ENCODE data around the gene PCK1. TPM values are rescaled to one million over a fixed set of nuclear protein-coding genes. Genes with fewer than 3 reads are reported as not detected.
A peak's percentile ranks its signal among the peaks of the same experiment; 100 is the strongest.

Gene PCK1
- total and polyA plus RNA-seq, 4 donors, result 8.9 to 532 (median 314) TPM

DNA sequence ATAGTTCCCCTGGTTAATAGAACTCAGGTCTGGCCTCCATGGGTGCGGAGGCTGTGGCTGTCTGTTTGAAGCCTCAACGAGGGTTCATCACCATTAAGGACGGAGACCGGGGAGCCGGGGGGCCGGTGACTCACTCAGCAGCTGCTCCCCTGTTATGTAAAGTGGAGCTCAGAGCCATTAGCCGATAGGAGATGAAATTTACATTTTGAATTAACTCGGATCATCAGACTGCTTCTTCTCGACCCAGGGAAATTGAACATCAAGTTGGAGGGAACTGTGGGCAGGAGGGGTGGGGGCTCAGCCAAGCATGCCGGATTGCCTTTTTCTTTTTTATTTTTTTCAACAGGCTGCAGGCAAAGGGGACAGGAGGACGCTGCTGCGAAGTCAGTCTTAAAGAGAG lies 12.3 kb downstream of the PCK1 start:
- Histone ChIP-seq H3K36me3 (ENCODE audit: control insufficient read depth in 4 of 4, insufficient read depth in 3 of 4, low read depth in 1 of 4, low read length in 3 of 4) (no peaks in the 10 kb centered on the region), H3K27me3 (ENCODE audit: control insufficient read depth in 4 of 4, insufficient read depth in 4 of 4, low read length in 3 of 4) (no peaks in the 10 kb centered on the region), H3K27ac (ENCODE audit: low read depth in 1 of 2, low read length in 2 of 2) (no peak overlapping the region), H3K4me3 (ENCODE audit: low read depth in 1 of 3, low read length in 3 of 3) (no peak overlapping the region), H3K9ac (ENCODE audit: low read depth in 1 of 2, low read length in 2 of 2) (no peak overlapping the region), H3K9me3 (ENCODE audit: control insufficient read depth in 4 of 4, low read length in 3 of 4) (no peaks in the 10 kb centered on the region), H3K4me1 (ENCODE audit: control insufficient read depth in 4 of 4, insufficient read depth in 4 of 4, low read length in 3 of 4) (peaks cover 4 to 41% (median 25%) of the 10 kb centered on the region in 4 donors)
- TF ChIP-seq SP1 (IDR thresholded peaks at IDR 0.05) (no peak), EGR1 (IDR thresholded peaks at IDR 0.05; ENCODE audit: low read depth in 2 of 2) (no peak), TAF1 (conservative IDR thresholded peaks at IDR 0.05) (no peak), RXRA (IDR thresholded peaks at IDR 0.05) (no peak), NR2F2 (IDR thresholded peaks at IDR 0.05) (no peak), FOXA2 (IDR thresholded peaks at IDR 0.05) (no peak), YY1 (IDR thresholded peaks at IDR 0.05) (no peak), RAD21 (IDR thresholded peaks at IDR 0.05) (no peak), GABPA (IDR thresholded peaks at IDR 0.05 in 1 of 2, conservative IDR thresholded peaks at IDR 0.05 in 1 of 2) (no peak)
- TF ChIP-seq, protein P1, sequence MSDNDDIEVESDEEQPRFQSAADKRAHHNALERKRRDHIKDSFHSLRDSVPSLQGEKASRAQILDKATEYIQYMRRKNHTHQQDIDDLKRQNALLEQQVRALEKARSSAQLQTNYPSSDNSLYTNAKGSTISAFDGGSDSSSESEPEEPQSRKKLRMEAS (IDR thresholded peaks at IDR 0.05), result no peak
- TF ChIP-seq, protein P2, sequence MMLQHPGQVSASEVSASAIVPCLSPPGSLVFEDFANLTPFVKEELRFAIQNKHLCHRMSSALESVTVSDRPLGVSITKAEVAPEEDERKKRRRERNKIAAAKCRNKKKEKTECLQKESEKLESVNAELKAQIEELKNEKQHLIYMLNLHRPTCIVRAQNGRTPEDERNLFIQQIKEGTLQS (IDR thresholded peaks at IDR 0.05), result no peak
- no peak for DNase-seq (ENCODE audit: low spot score)
- WGBS, result 82% methylated on average over 12 of the region's 12 CpGs

DNA sequence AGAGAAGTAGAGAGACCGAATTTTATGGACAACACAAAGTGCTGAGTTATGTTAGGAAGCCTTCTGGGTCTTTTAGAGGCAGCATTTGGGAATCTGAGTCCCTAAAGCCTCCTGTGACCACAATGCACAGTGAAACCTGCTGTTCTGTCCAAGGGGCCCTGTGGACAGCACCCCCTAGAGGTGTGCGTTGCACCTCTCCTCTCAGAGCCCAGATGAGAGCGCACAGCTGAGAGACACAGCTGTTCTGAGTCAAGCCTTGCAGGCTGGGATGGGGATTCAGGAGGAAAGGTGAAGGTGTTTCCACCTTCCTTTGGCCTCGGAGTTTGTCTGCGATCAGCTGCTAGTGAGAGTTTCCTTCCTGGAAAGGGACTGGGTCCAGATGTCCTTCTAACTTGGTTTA lies 13.0 kb downstream of the PCK1 start:
- Histone ChIP-seq H3K9me3 (ENCODE audit: control insufficient read depth in 4 of 4, low read length in 3 of 4) (no peaks in the 10 kb centered on the region), H3K27me3 (ENCODE audit: control insufficient read depth in 4 of 4, insufficient read depth in 4 of 4, low read length in 3 of 4) (no peaks in the 10 kb centered on the region), H3K4me1 (ENCODE audit: control insufficient read depth in 4 of 4, insufficient read depth in 4 of 4, low read length in 3 of 4) (peaks cover 2 to 41% (median 22%) of the 10 kb centered on the region in 4 donors), H3K27ac (ENCODE audit: low read depth in 1 of 2, low read length in 2 of 2) (no peak overlapping the region), H3K36me3 (ENCODE audit: control insufficient read depth in 4 of 4, insufficient read depth in 3 of 4, low read depth in 1 of 4, low read length in 3 of 4) (no peaks in the 10 kb centered on the region), H3K4me3 (ENCODE audit: low read depth in 1 of 3, low read length in 3 of 3) (no peak overlapping the region), H3K9ac (ENCODE audit: low read depth in 1 of 2, low read length in 2 of 2) (no peak overlapping the region)
- no peak for TF ChIP-seq JUND (IDR thresholded peaks at IDR 0.05)
- peak in 1 of 2 donors; percentile 24 for TF ChIP-seq RAD21 (IDR thresholded peaks at IDR 0.05)
- TF ChIP-seq, protein P3, sequence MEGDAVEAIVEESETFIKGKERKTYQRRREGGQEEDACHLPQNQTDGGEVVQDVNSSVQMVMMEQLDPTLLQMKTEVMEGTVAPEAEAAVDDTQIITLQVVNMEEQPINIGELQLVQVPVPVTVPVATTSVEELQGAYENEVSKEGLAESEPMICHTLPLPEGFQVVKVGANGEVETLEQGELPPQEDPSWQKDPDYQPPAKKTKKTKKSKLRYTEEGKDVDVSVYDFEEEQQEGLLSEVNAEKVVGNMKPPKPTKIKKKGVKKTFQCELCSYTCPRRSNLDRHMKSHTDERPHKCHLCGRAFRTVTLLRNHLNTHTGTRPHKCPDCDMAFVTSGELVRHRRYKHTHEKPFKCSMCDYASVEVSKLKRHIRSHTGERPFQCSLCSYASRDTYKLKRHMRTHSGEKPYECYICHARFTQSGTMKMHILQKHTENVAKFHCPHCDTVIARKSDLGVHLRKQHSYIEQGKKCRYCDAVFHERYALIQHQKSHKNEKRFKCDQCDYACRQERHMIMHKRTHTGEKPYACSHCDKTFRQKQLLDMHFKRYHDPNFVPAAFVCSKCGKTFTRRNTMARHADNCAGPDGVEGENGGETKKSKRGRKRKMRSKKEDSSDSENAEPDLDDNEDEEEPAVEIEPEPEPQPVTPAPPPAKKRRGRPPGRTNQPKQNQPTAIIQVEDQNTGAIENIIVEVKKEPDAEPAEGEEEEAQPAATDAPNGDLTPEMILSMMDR (IDR thresholded peaks at IDR 0.05; ENCODE audit: low read depth, low read length, missing input control), result peak; percentile 15
- no peak for DNase-seq (ENCODE audit: low spot score)
- WGBS, result 75% methylated on average over 5 of the region's 5 CpGs

DNA sequence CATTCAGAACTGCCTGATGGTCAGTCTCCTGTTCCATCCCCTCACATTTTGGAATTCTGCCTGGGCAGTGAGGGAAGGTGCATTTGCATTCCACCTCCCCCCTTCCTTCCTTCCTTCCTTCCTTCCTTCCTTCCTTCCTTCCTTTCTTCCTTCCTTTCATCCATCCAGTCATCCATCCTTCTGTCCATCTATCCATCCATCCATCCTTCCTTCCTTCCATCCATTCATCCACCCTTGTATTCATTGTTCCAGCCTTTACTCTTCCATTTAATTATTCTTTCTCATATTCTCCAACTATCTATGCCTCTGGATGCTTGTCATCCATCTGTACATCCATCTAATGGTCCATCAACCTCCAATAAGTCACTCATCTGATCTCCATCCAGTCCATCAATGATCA lies 14.0 kb downstream of the PCK1 start:
- H3K4me1 ChIP-seq (ENCODE audit: control insufficient read depth in 4 of 4, insufficient read depth in 4 of 4, low read length in 3 of 4), result peaks cover 2 to 30% (median 17%) of the 10 kb centered on the region in 4 donors
- H3K4me3 ChIP-seq (ENCODE audit: low read depth in 1 of 3, low read length in 3 of 3), result no peak overlapping the region
- H3K27ac ChIP-seq (ENCODE audit: low read depth in 1 of 2, low read length in 2 of 2), result no peak overlapping the region
- H3K9me3 ChIP-seq (ENCODE audit: control insufficient read depth in 4 of 4, low read length in 3 of 4), result no peaks in the 10 kb centered on the region
- H3K36me3 ChIP-seq (ENCODE audit: control insufficient read depth in 4 of 4, insufficient read depth in 3 of 4, low read depth in 1 of 4, low read length in 3 of 4), result no peaks in the 10 kb centered on the region
- no peak overlapping the region for H3K9ac ChIP-seq (ENCODE audit: low read depth in 1 of 2, low read length in 2 of 2)
- TF ChIP-seq TAF1 (conservative IDR thresholded peaks at IDR 0.05), result no peak
- TF ChIP-seq YY1 (IDR thresholded peaks at IDR 0.05), result no peak
- no peak for TF ChIP-seq GABPA (IDR thresholded peaks at IDR 0.05 in 1 of 2, conservative IDR thresholded peaks at IDR 0.05 in 1 of 2)
- no peak for TF ChIP-seq HNF4A (conservative IDR thresholded peaks at IDR 0.05)
- TF ChIP-seq, protein P4, sequence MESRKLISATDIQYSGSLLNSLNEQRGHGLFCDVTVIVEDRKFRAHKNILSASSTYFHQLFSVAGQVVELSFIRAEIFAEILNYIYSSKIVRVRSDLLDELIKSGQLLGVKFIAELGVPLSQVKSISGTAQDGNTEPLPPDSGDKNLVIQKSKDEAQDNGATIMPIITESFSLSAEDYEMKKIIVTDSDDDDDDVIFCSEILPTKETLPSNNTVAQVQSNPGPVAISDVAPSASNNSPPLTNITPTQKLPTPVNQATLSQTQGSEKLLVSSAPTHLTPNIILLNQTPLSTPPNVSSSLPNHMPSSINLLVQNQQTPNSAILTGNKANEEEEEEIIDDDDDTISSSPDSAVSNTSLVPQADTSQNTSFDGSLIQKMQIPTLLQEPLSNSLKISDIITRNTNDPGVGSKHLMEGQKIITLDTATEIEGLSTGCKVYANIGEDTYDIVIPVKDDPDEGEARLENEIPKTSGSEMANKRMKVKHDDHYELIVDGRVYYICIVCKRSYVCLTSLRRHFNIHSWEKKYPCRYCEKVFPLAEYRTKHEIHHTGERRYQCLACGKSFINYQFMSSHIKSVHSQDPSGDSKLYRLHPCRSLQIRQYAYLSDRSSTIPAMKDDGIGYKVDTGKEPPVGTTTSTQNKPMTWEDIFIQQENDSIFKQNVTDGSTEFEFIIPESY (IDR thresholded peaks at IDR 0.05), result no peak
- TF ChIP-seq HNF4G (IDR thresholded peaks at IDR 0.05), result no peak
- TF ChIP-seq, protein P5, sequence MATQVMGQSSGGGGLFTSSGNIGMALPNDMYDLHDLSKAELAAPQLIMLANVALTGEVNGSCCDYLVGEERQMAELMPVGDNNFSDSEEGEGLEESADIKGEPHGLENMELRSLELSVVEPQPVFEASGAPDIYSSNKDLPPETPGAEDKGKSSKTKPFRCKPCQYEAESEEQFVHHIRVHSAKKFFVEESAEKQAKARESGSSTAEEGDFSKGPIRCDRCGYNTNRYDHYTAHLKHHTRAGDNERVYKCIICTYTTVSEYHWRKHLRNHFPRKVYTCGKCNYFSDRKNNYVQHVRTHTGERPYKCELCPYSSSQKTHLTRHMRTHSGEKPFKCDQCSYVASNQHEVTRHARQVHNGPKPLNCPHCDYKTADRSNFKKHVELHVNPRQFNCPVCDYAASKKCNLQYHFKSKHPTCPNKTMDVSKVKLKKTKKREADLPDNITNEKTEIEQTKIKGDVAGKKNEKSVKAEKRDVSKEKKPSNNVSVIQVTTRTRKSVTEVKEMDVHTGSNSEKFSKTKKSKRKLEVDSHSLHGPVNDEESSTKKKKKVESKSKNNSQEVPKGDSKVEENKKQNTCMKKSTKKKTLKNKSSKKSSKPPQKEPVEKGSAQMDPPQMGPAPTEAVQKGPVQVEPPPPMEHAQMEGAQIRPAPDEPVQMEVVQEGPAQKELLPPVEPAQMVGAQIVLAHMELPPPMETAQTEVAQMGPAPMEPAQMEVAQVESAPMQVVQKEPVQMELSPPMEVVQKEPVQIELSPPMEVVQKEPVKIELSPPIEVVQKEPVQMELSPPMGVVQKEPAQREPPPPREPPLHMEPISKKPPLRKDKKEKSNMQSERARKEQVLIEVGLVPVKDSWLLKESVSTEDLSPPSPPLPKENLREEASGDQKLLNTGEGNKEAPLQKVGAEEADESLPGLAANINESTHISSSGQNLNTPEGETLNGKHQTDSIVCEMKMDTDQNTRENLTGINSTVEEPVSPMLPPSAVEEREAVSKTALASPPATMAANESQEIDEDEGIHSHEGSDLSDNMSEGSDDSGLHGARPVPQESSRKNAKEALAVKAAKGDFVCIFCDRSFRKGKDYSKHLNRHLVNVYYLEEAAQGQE (IDR thresholded peaks at IDR 0.05), result no peak
- TF ChIP-seq JUND (IDR thresholded peaks at IDR 0.05), result no peak
- no peak for DNase-seq (ENCODE audit: low spot score)
- no peaks in the 10 kb centered on the region for H3K27me3 ChIP-seq (ENCODE audit: control insufficient read depth in 4 of 4, insufficient read depth in 4 of 4, low read length in 3 of 4)
